PC-3 (cell line): Measurements from ENCODE around the gene BIRC5. TPM values are rescaled to one million over a fixed set of nuclear protein-coding genes. Genes with fewer than 3 reads are reported as not detected.
A peak's percentile ranks its signal among the peaks of the same experiment; 100 is the strongest.

Experiments used
- ATAC-seq: fragments of 200-7000 bp; cut with Tn5 transposase; 2 replicates; pipeline ENCODE4 v1.9.1; 2020; ENCODE audit warnings: mild to moderate bottlenecking, moderate library complexity
- BruUV-seq: library from RNA; stranded (reverse); fragments of 400-500 nt; replicated peaks from 2 replicates; lab custom pipeline; 2021; lab: Mats Ljungman, UMichigan
- CTCF ChIA-PET: fragments of 300-600 bp; sonication (Branson Sonifier 250); formaldehyde crosslinking; loops from one replicate; lab custom pipeline; 2022; ENCODE audit warnings: antibody characterized with exemption; lab: Charles Lee
- POLR2A ChIA-PET: fragments of 300-600 bp; sonication (Branson Sonifier 250); formaldehyde crosslinking; loops from one replicate; lab custom pipeline; 2022; ENCODE audit warnings: antibody characterized with exemption; ENCODE audit not compliant: unreplicated experiment; lab: Charles Lee
- DNase-seq: peaks from one replicate; pipeline ENCODE4 v3.0.0-alpha.2; 2015
- H2AFZ ChIP-seq: fragments of 300-600 bp; sonication (generic); 2 replicates; pipeline ENCODE4 v1.6.0; 2016; ENCODE audit warnings: antibody characterized with exemption, low read length
- H3F3A ChIP-seq: fragments of 300-600 bp; sonication (generic); one replicate; pipeline ENCODE4 v1.6.0; 2017; ENCODE audit warnings: antibody characterized with exemption, low read length, control low read depth, mild to moderate bottlenecking; ENCODE audit not compliant: unreplicated experiment
- H3K27ac ChIP-seq: fragments of 300-600 bp; sonication (generic); 2 replicates; pipeline ENCODE4 v1.5.1; 2016; ENCODE audit warnings: mild to moderate bottlenecking, low read length
- H3K27me3 ChIP-seq: fragments of 300-600 bp; sonication (generic); 2 replicates; pipeline ENCODE4 v1.6.1; 2016; ENCODE audit warnings: low read length, mixed read lengths
- H3K36me3 ChIP-seq: fragments of 300-600 bp; sonication (generic); 2 replicates; pipeline ENCODE4 v1.6.1; 2016; ENCODE audit warnings: low read depth, mixed run types, low read length, mixed read lengths
- H3K4me1 ChIP-seq: fragments of 300-600 bp; sonication (generic); 2 replicates; pipeline ENCODE4 v1.5.1; 2016; ENCODE audit warnings: low read length; ENCODE audit not compliant: insufficient read depth
- H3K4me2 ChIP-seq: fragments of 300-600 bp; sonication (generic); 2 replicates; pipeline ENCODE4 v1.6.0; 2016; ENCODE audit warnings: low read length
- H3K4me3 ChIP-seq: fragments of 300-600 bp; sonication (generic); 2 replicates; pipeline ENCODE4 v1.5.1; 2016; ENCODE audit warnings: mild to moderate bottlenecking, low read length, mixed read lengths
- H3K79me2 ChIP-seq: fragments of 300-600 bp; sonication (generic); 2 replicates; pipeline ENCODE4 v1.6.1; 2017; ENCODE audit warnings: low read length, mixed read lengths
- H3K9ac ChIP-seq: fragments of 300-600 bp; sonication (generic); 2 replicates; pipeline ENCODE4 v1.6.0; 2016; ENCODE audit warnings: mild to moderate bottlenecking, low read length
- H3K9me2 ChIP-seq: fragments of 300-600 bp; sonication (generic); replicated peaks from 2 replicates; pipeline ENCODE4 v1.6.1; 2016; ENCODE audit warnings: mixed run types, low read length, mixed read lengths
- H3K9me3 ChIP-seq: fragments of 300-600 bp; sonication (generic); 2 replicates; pipeline ENCODE4 v1.6.1; 2016; ENCODE audit warnings: low read length, mixed read lengths
- H4K20me1 ChIP-seq: fragments of 300-600 bp; sonication (generic); 2 replicates; pipeline ENCODE4 v1.6.1; 2016; ENCODE audit warnings: low read length, mixed read lengths
- EZH2 ChIP-seq: fragments of 300-600 bp; sonication (generic); IDR thresholded peaks from one replicate; pipeline ENCODE4 v1.6.1; 2017; ENCODE audit warnings: antibody characterized with exemption, mild to moderate bottlenecking, low read length; ENCODE audit not compliant: unreplicated experiment
- EZH2phosphoT487 ChIP-seq: fragments of 300-600 bp; sonication (generic); IDR thresholded peaks from 2 replicates; pipeline ENCODE4 v1.6.1; 2018; ENCODE audit warnings: mild to moderate bottlenecking, antibody characterized with exemption, low read length, borderline replicate concordance
- intact Hi-C: fragments of 100-400 bp; cut with micrococcal nuclease; formaldehyde crosslinking; loops from 2 replicates; pipeline ENCODE4 v1.9.0; 2023
- total RNA-seq: library from RNA; depleted of rRNA; stranded (reverse); fragments of >200 nt; gene quantifications from 2 replicates; pipeline ENCODE4 v1.2.3, GENCODE V29; 2014
- TF ChIP-seq, protein P1 (sequence below): fragments of 300-600 bp; sonication (generic); conservative IDR thresholded peaks from 2 replicates; pipeline ENCODE4 v1.5.1; 2017; ENCODE audit warnings: antibody characterized with exemption, low read depth, mild to moderate bottlenecking, low read length

BIRC5 gene
- total RNA-seq, 1 experiment from 2014 or later: 304 TPM

GRCh38 chr17:78175643-78175981, 38.4 kb upstream of the BIRC5 start:
- Histone ChIP-seq H3K27me3 (no peaks in the 10 kb centered on the region), H3K27ac (no peak overlapping the region), H3K9me3 (no peaks in the 10 kb centered on the region), H3K4me3 (no peak overlapping the region), H3K9me2 (no peaks in the 10 kb centered on the region), H3F3A (peaks cover 23% of the 10 kb centered on the region), H3K4me1 (peaks cover 12% of the 10 kb centered on the region; the same call in 1 of the 2 replicates), H3K36me3 (peaks cover 46% of the 10 kb centered on the region), H2AFZ (no peak overlapping the region), H3K9ac (no peak overlapping the region), H3K79me2 (peaks cover 10% of the 10 kb centered on the region; the same call in 1 of the 2 replicates), H4K20me1 (0 out of 2 replicates have a peak, but pooled peaks cover 10% of the 10 kb centered on the region), H3K4me2 (no peak overlapping the region)
- ChIA-PET CTCF (no interaction called here), POLR2A (interaction anchor here (0.6 kb wide), 1 partner anchor 31 kb away, joined by 3 read pairs; no protein-coding TSS in a partner anchor)
- TF ChIP-seq EZH2phosphoT487: no peak
- intact Hi-C loops: loop anchor here (2.0 kb wide), 1 partner anchor 39 kb away; the partner anchor contains the start of gene BIRC5
- no TSS peak for BruUV-seq
- DNase-seq (no peak), ATAC-seq (no peak)

DNA sequence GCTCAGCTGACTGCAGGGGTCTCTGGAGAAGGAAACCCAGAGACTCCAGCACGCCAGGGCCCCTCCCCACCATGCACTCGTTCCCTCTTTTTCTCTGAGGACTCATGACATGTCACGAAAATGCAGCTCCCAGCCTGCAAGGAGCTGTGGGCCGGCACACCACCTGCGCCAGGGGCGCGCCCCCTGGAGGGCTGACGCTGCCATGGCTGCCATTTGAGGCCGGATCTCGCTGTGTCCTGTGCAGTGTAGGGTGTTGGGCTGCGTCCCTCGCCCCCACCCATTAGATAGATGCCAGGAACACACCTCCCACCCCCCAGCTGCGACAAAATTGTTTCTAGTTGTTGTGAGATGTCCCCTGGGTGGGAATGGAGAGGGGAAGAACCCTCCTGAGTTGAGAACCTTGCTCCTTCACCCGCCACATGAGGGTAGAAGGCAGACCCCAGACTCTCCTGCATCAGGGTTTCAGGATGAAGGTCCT, 37.5 kb upstream of the BIRC5 start:
- Histone ChIP-seq H3K9me2 (no peaks in the 10 kb centered on the region), H3K4me2 (no peak overlapping the region), H3K27me3 (no peaks in the 10 kb centered on the region), H3K79me2 (peaks cover 8% of the 10 kb centered on the region; the same call in 1 of the 2 replicates), H3K27ac (no peak overlapping the region), H3K4me3 (no peak overlapping the region), H4K20me1 (0 out of 2 replicates have a peak, but pooled peaks cover 10% of the 10 kb centered on the region), H3K9ac (no peak overlapping the region), H3F3A (peaks cover 23% of the 10 kb centered on the region), H3K9me3 (no peaks in the 10 kb centered on the region), H3K4me1 (peaks cover 12% of the 10 kb centered on the region; the same call in 1 of the 2 replicates), H3K36me3 (peaks cover 49% of the 10 kb centered on the region), H2AFZ (no peak overlapping the region)
- TF ChIP-seq, protein P1, sequence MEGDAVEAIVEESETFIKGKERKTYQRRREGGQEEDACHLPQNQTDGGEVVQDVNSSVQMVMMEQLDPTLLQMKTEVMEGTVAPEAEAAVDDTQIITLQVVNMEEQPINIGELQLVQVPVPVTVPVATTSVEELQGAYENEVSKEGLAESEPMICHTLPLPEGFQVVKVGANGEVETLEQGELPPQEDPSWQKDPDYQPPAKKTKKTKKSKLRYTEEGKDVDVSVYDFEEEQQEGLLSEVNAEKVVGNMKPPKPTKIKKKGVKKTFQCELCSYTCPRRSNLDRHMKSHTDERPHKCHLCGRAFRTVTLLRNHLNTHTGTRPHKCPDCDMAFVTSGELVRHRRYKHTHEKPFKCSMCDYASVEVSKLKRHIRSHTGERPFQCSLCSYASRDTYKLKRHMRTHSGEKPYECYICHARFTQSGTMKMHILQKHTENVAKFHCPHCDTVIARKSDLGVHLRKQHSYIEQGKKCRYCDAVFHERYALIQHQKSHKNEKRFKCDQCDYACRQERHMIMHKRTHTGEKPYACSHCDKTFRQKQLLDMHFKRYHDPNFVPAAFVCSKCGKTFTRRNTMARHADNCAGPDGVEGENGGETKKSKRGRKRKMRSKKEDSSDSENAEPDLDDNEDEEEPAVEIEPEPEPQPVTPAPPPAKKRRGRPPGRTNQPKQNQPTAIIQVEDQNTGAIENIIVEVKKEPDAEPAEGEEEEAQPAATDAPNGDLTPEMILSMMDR: peak; percentile 83
- TF ChIP-seq EZH2 (no peak), EZH2phosphoT487 (no peak)
- BruUV-seq: no TSS peak
- peak; percentile 44 for DNase-seq
- intact Hi-C loops: loop anchor here (2.0 kb wide), 1 partner anchor 64 kb away; no protein-coding TSS in a partner anchor
- CTCF ChIA-PET: interaction anchor here (1.0 kb wide), 3 partner anchors 30 to 92 kb away, joined by 3 to 5 read pairs (median 4); no protein-coding TSS in a partner anchor
- POLR2A ChIA-PET: no interaction called here
- ATAC-seq: peak; percentile 7; the same call in 1 of the 2 replicates

- no peak overlapping the region for H3K9ac ChIP-seq
- TF ChIP-seq, protein P1: no peak
- TF ChIP-seq EZH2 (no peak), EZH2phosphoT487 (no peak)
- H4K20me1 ChIP-seq: no peaks in the 10 kb centered on the region
- no peaks in the 10 kb centered on the region for H3K27me3 ChIP-seq
- H3K36me3 ChIP-seq: peaks cover 41% of the 10 kb centered on the region
- peaks cover 24% of the 10 kb centered on the region for H3K79me2 ChIP-seq
- no peaks in the 10 kb centered on the region; the same call in 1 of the 2 replicates for H3K4me1 ChIP-seq
- peaks cover 10% of the 10 kb centered on the region for H3F3A ChIP-seq
- H3K9me3 ChIP-seq: no peaks in the 10 kb centered on the region
- BruUV-seq: no TSS peak
- ChIA-PET CTCF (no interaction called here), POLR2A (no interaction called here)
- H3K4me2 ChIP-seq: no peak overlapping the region
- H3K27ac ChIP-seq: no peak overlapping the region
- ATAC-seq (peak; percentile 12; the same call in 1 of the 2 replicates), DNase-seq (peak; percentile 53)
- intact Hi-C loops: no loop called here
- H3K9me2 ChIP-seq: no peaks in the 10 kb centered on the region
- no peak overlapping the region for H3K4me3 ChIP-seq
- no peak overlapping the region for H2AFZ ChIP-seq
Measured at GRCh38 chr17:78179372-78179771, 34.7 kb upstream of the BIRC5 start.
